Measurements from ENCODE around the gene ARHGAP24. TPM values are rescaled to one million over a fixed set of nuclear protein-coding genes. Genes with fewer than 3 reads are reported as not detected.
A peak's percentile ranks its signal among the peaks of the same experiment; 100 is the strongest.

The ARHGAP24 gene
- total and polyA plus RNA-seq, 4 donors: 1.8 to 15.2 (median 3.3) TPM

DNA sequence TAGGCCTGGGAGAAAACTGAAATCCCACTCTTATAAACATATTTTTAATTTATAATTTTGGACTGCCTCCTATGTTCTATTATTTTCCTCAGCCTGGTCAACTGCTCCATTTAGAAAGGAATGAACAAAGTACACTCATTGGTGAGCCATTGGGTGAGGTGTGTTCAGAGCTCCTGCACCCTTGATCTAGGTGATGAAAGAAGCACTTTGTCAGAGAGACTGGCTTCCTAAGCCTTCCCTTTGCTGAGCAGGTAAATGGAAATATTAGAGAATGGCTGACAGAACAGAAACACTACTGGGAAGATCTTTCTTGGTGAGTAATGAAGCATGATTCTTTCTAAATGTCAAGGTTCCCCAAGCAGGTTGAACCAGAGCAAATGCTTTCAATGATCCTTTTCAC, 19.0 kb upstream of the ARHGAP24 start:
- no peak for DNase-seq (ENCODE audit: low spot score)
- no peaks in the 10 kb centered on the region for H3K36me3 ChIP-seq (ENCODE audit: control insufficient read depth in 4 of 4, insufficient read depth in 3 of 4, low read depth in 1 of 4, low read length in 3 of 4)
- TF ChIP-seq RXRA (IDR thresholded peaks at IDR 0.05) (no peak), HNF4G (IDR thresholded peaks at IDR 0.05) (no peak), NR2F2 (IDR thresholded peaks at IDR 0.05) (no peak), EGR1 (IDR thresholded peaks at IDR 0.05; ENCODE audit: low read depth in 2 of 2) (no peak), HNF4A (conservative IDR thresholded peaks at IDR 0.05) (no peak), SP1 (IDR thresholded peaks at IDR 0.05) (no peak), GABPA (IDR thresholded peaks at IDR 0.05 in 1 of 2, conservative IDR thresholded peaks at IDR 0.05 in 1 of 2) (no peak), RAD21 (IDR thresholded peaks at IDR 0.05) (no peak), JUND (IDR thresholded peaks at IDR 0.05) (no peak), FOXA2 (IDR thresholded peaks at IDR 0.05) (no peak), TAF1 (conservative IDR thresholded peaks at IDR 0.05) (no peak)
- TF ChIP-seq, protein P1, sequence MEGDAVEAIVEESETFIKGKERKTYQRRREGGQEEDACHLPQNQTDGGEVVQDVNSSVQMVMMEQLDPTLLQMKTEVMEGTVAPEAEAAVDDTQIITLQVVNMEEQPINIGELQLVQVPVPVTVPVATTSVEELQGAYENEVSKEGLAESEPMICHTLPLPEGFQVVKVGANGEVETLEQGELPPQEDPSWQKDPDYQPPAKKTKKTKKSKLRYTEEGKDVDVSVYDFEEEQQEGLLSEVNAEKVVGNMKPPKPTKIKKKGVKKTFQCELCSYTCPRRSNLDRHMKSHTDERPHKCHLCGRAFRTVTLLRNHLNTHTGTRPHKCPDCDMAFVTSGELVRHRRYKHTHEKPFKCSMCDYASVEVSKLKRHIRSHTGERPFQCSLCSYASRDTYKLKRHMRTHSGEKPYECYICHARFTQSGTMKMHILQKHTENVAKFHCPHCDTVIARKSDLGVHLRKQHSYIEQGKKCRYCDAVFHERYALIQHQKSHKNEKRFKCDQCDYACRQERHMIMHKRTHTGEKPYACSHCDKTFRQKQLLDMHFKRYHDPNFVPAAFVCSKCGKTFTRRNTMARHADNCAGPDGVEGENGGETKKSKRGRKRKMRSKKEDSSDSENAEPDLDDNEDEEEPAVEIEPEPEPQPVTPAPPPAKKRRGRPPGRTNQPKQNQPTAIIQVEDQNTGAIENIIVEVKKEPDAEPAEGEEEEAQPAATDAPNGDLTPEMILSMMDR (IDR thresholded peaks at IDR 0.05; ENCODE audit: low read depth, low read length, missing input control): no peak
- TF ChIP-seq, protein P2, sequence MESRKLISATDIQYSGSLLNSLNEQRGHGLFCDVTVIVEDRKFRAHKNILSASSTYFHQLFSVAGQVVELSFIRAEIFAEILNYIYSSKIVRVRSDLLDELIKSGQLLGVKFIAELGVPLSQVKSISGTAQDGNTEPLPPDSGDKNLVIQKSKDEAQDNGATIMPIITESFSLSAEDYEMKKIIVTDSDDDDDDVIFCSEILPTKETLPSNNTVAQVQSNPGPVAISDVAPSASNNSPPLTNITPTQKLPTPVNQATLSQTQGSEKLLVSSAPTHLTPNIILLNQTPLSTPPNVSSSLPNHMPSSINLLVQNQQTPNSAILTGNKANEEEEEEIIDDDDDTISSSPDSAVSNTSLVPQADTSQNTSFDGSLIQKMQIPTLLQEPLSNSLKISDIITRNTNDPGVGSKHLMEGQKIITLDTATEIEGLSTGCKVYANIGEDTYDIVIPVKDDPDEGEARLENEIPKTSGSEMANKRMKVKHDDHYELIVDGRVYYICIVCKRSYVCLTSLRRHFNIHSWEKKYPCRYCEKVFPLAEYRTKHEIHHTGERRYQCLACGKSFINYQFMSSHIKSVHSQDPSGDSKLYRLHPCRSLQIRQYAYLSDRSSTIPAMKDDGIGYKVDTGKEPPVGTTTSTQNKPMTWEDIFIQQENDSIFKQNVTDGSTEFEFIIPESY (IDR thresholded peaks at IDR 0.05): no peak
- TF ChIP-seq, protein P3, sequence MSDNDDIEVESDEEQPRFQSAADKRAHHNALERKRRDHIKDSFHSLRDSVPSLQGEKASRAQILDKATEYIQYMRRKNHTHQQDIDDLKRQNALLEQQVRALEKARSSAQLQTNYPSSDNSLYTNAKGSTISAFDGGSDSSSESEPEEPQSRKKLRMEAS (IDR thresholded peaks at IDR 0.05): no peak
- no peaks in the 10 kb centered on the region for H3K27me3 ChIP-seq (ENCODE audit: control insufficient read depth in 4 of 4, insufficient read depth in 4 of 4, low read length in 3 of 4)
- no peaks in the 10 kb centered on the region for H3K9me3 ChIP-seq (ENCODE audit: control insufficient read depth in 4 of 4, low read length in 3 of 4)
- no peak overlapping the region for H3K4me3 ChIP-seq (ENCODE audit: low read depth in 1 of 3, low read length in 3 of 3)
- no peaks in the 10 kb centered on the region for H3K4me1 ChIP-seq (ENCODE audit: control insufficient read depth in 4 of 4, insufficient read depth in 4 of 4, low read length in 3 of 4)
- no peak overlapping the region for H3K9ac ChIP-seq (ENCODE audit: low read depth in 1 of 2, low read length in 2 of 2)
- no peak overlapping the region for H3K27ac ChIP-seq (ENCODE audit: low read depth in 1 of 2, low read length in 2 of 2)

DNA sequence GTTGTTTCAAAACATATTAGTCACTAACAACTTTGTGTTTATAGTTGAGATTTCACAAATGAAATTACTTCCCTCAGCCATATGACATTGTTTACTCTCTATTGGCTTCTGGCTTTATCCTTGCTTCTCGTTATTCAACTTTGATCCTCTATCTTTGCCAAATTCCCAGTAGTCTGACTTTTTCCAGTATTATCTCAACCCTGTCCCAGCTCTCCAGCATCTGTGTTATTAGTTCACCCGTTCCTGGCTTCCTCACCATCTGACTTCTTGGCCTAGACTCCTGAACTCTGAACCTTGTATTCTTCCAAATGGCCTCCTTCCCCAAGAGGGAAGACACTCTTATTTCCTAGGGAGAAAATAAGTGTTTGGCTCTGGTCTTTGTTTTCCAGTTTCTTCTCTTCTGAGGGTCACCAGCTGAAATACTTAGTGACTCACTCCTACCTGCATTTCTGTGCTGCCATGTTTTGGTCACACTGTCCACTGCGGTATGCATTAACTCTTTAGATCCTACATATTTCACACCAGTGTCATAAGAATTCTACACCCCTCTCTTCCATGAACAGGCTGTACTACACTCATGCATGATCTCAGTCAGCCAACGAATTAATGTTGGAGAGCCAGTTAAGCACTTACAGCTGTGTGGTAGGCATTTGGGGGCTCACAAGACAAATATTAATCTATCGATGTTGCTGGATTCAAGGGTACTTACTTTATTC, 17.0 kb upstream of the ARHGAP24 start:
- no peaks in the 10 kb centered on the region for H3K36me3 ChIP-seq (ENCODE audit: control insufficient read depth in 4 of 4, insufficient read depth in 3 of 4, low read depth in 1 of 4, low read length in 3 of 4)
- no peaks in the 10 kb centered on the region for H3K9me3 ChIP-seq (ENCODE audit: control insufficient read depth in 4 of 4, low read length in 3 of 4)
- DNase-seq (ENCODE audit: low spot score): no peak
- TF ChIP-seq, protein P1 (IDR thresholded peaks at IDR 0.05; ENCODE audit: low read depth, low read length, missing input control): no peak
- TF ChIP-seq NR2F2 (IDR thresholded peaks at IDR 0.05): peak; percentile 98
- TF ChIP-seq, protein P4, sequence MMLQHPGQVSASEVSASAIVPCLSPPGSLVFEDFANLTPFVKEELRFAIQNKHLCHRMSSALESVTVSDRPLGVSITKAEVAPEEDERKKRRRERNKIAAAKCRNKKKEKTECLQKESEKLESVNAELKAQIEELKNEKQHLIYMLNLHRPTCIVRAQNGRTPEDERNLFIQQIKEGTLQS (IDR thresholded peaks at IDR 0.05): no peak
- TF ChIP-seq FOXA1 (IDR thresholded peaks at IDR 0.05): no peak
- TF ChIP-seq TAF1 (conservative IDR thresholded peaks at IDR 0.05): no peak
- peak; percentile 17 for TF ChIP-seq SP1 (IDR thresholded peaks at IDR 0.05)
- TF ChIP-seq RXRA (IDR thresholded peaks at IDR 0.05): peak in 1 of 2 donors; percentile 32
- no peak for TF ChIP-seq GABPA (IDR thresholded peaks at IDR 0.05 in 1 of 2, conservative IDR thresholded peaks at IDR 0.05 in 1 of 2)
- H3K27me3 ChIP-seq (ENCODE audit: control insufficient read depth in 4 of 4, insufficient read depth in 4 of 4, low read length in 3 of 4): no peaks in the 10 kb centered on the region
- 63% methylated on average over 5 of the region's 5 CpGs for WGBS
- peak overlapping the region in 1 of 2 donors; percentile 8 for H3K27ac ChIP-seq (ENCODE audit: low read depth in 1 of 2, low read length in 2 of 2)
- no peaks in the 10 kb centered on the region for H3K4me1 ChIP-seq (ENCODE audit: control insufficient read depth in 4 of 4, insufficient read depth in 4 of 4, low read length in 3 of 4)
- H3K9ac ChIP-seq (ENCODE audit: low read depth in 1 of 2, low read length in 2 of 2): no peak overlapping the region
- no peak overlapping the region for H3K4me3 ChIP-seq (ENCODE audit: low read depth in 1 of 3, low read length in 3 of 3)

Measured in liver (tissue), 9 donors.